H7 (cell line): ENCODE measurements around the gene CHRD. TPM values are rescaled to one million over a fixed set of nuclear protein-coding genes. Genes with fewer than 3 reads are reported as not detected.
"Not testable (repeated sequence)": the region's sequence is repeated elsewhere in the genome, so short reads cannot be mapped to it uniquely, and the experiment has no call there.

Experiments used
- DNase-seq: peaks from one replicate; pipeline ENCODE4 v3.0.0; 2012
- H3K27me3 ChIP-seq: 2 replicates; pipeline ENCODE4 v1.6.0; 2011; ENCODE audit warnings: mild to moderate bottlenecking, low read length; ENCODE audit not compliant: control insufficient read depth, insufficient read depth
- H3K36me3 ChIP-seq: replicated peaks from 2 replicates; pipeline ENCODE4 v1.5.1; 2011; ENCODE audit warnings: low read length; ENCODE audit not compliant: control insufficient read depth, insufficient read depth
- H3K4me3 ChIP-seq: 2 replicates; pipeline ENCODE4 v1.5.1; 2011; ENCODE audit warnings: low read depth, mild to moderate bottlenecking, control low read depth, low read length, moderate library complexity; ENCODE audit not compliant: insufficient read depth
- total RNA-seq: library from RNA; depleted of rRNA; stranded (reverse); fragments of >200 nt; shearing (Covaris generic); gene quantifications from 2 replicates; pipeline ENCODE4 v1.2.3, GENCODE V29; 2014; rRNA removed

CHRD gene
- total RNA-seq = 4.5 and 10.5 TPM in 2 replicates

- DNase-seq = peak; percentile 85
- Histone ChIP-seq H3K4me3 (peak within 1 kb of the TSS; percentile 44), H3K27me3 (peaks cover 45% of the 10 kb centered on the region), H3K36me3 (no peaks in the 10 kb centered on the region)
These were observed at the start of gene CHRD for GRCh38 chr3:184379358-184380184. TSS of gene CHRD (plus strand) at chr3:184380054. CDS start at chr3:184380319, 265 bp downstream.

DNA sequence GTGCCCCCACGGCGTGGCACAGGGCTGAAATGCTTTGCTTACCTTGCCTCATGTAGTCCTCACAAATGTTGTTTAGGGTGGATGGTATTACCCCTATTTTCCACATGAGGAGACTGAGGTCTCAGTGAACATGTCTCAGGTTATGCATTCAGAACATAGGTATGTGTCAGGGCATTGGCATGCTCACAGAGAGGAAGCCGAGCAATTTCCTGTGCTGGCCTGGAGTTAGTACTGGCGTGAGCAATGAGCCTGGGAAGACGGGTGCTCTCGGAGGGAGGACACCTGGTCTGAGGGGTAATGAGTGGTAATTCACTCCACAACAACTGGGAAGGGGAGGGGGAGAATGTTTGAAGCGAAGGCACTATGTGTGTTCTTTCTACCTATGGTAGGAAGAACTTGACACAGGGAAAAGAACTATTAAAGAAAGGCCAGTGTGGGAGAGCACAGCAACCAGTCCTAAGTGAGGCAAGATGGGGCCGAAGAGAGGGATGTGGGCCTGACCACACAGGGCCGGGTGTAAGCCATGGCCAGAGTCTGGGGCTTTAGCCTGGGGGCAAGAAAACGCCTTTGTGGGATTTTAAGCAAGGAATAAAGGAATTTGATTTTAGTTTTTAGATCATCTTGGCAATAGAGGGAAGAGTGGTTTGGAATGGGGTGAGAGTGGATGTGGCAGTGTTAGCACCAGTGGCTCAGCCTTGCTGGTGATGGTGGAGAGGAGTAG is 47.3 kb upstream of the CHRD start:
- H3K4me3 ChIP-seq = no peak overlapping the region
- no peak for DNase-seq
- H3K36me3 ChIP-seq = peaks cover 55% of the 10 kb centered on the region
- H3K27me3 ChIP-seq = no peaks in the 10 kb centered on the region

GRCh38 chr3:184333190-184333589 is 46.7 kb upstream of the CHRD start:
- Histone ChIP-seq H3K4me3 (no peak overlapping the region), H3K36me3 (peaks cover 49% of the 10 kb centered on the region), H3K27me3 (no peaks in the 10 kb centered on the region)
- no peak for DNase-seq

DNA sequence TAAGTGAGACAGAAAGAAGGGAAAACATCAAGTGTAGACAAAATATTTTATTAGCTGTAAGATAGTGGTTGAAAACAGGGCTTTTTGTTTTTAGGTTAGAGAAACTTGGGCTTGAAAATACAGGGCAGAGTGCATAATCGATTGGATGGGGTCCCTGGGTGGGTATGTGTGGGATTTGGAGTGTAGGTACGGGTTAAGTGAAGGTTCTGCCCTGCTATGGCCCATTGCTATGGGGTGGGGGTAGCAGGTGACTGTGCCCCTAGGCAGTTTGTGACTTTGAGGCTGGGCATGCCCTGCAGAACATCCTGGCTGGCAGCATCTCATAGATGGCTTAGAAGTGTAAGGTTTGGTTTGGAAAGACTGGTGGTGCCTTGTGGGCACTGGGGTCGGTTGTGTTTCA is 46.2 kb upstream of the CHRD start:
- Histone ChIP-seq H3K27me3 (no peaks in the 10 kb centered on the region), H3K36me3 (peaks cover 44% of the 10 kb centered on the region), H3K4me3 (no peak overlapping the region)
- no peak for DNase-seq

GRCh38 chr3:184334470-184335158 is 45.2 kb upstream of the CHRD start:
- H3K4me3 ChIP-seq = no peak overlapping the region
- H3K36me3 ChIP-seq = peaks cover 38% of the 10 kb centered on the region
- DNase-seq = no peak
- H3K27me3 ChIP-seq = no peaks in the 10 kb centered on the region

DNA sequence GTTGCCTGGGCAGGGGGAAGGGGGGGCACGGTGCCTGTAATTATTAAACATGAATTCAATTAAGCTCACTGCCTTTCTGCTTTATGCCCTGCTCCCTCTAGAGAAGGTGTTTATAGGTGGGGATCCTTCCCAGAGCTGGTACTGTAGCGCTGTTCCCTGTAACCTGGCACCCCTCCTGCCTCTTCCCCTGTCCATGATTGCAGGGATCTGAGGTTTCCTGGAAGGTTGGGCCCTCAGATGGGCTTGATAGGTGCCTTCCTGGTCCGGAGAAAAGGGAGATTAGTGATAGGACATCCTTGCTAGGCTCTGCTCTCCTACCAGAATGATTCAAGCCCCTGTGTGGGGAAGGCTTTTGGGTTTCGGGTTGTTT is 44.6 kb upstream of the CHRD start:
- no peak overlapping the region for H3K4me3 ChIP-seq
- H3K36me3 ChIP-seq = peaks cover 35% of the 10 kb centered on the region
- H3K27me3 ChIP-seq = no peaks in the 10 kb centered on the region
- DNase-seq = no peak

DNA sequence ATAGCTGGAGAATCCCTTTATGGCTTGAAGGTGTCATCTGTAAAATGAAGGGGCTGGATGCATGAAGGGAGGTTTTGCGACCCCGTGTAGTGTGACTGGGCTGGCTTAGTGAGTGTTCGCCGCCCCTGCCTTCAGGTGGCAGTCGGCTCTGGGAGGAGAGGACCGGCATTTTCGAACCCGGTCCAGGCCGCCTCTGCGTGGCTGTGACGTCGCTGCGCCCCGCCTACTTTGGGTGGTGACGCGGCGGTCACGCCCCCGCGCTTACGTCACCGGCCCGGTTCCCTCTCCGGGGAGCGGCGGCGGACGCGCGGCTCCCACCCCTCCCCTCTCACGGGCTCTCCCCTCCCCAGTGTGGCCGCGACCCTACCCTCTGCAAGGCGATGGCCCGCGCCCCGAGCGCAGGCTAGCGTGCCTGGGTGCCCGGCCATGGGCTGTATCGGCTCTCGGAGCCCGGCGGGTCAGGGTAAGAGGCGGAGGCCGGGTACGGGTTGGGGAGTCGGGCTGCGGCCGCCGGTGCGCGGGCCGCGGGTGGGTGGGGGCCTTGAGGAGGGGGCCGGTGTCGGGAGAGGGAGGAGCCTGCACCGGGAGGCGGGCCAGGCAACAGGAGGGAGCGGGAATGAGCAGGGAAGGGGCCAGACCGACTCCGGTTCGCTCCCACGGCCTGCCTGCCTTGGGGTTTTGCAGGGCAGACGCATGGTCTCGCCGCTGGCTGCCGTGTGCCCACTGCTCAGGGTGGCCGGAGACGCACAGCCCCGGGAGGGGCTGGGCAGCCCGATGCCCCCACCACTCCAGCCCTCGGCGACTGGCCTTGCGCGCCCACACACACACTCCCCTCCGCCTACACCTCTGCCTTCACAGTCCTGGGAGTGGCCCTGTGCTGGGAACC is 44.0 kb upstream of the CHRD start:
- Histone ChIP-seq H3K27me3 (no peaks in the 10 kb centered on the region), H3K36me3 (peaks cover 32% of the 10 kb centered on the region), H3K4me3 (peak overlapping the region; percentile 94)
- peak; percentile 99 for DNase-seq

GRCh38 chr3:184336547-184337398 is 43.1 kb upstream of the CHRD start:
- DNase-seq = peak; percentile 81
- peaks cover 25% of the 10 kb centered on the region for H3K36me3 ChIP-seq
- no peaks in the 10 kb centered on the region for H3K27me3 ChIP-seq
- H3K4me3 ChIP-seq = peak overlapping the region; percentile 94

DNA sequence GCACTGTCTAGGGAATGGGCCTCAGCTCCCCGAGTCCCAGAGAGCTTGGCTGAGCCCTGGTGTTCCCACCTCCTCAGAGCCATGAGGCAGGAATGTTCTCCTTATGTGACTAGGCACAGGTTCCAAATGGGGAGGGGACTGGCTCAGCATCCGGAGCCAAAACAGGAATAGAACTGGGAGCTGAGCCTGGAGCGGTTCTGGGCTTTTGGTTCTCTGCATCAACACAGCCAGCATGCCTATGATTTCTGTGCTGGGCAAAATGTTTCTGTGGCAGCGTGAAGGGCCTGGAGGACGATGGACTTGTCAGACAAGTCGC is 42.5 kb upstream of the CHRD start, which contains the start of gene FAM131A:
TSS of gene FAM131A (plus strand) at position 202 of the 316 bp plus-strand sequence. CDS start at position 233, 31 bp downstream.
- DNase-seq = no peak
- Histone ChIP-seq H3K27me3 (no peaks in the 10 kb centered on the region), H3K4me3 (peak within 1 kb of the TSS; percentile 94), H3K36me3 (peaks cover 21% of the 10 kb centered on the region)

- Histone ChIP-seq H3K27me3 (no peaks in the 10 kb centered on the region), H3K36me3 (peaks cover 22% of the 10 kb centered on the region), H3K4me3 (no peak overlapping the region)
- no peak for DNase-seq
These were observed 41.9 kb upstream of the CHRD start for GRCh38 chr3:184337981-184338380.

- Histone ChIP-seq H3K36me3 (peaks cover 18% of the 10 kb centered on the region), H3K27me3 (no peaks in the 10 kb centered on the region), H3K4me3 (no peak overlapping the region)
- peak; percentile 94 for DNase-seq
These were observed 41.3 kb upstream of the CHRD start for GRCh38 chr3:184338511-184338945.

- DNase-seq = no peak
- H3K27me3 ChIP-seq = no peaks in the 10 kb centered on the region
- H3K4me3 ChIP-seq = no peak overlapping the region
- H3K36me3 ChIP-seq = peaks cover 16% of the 10 kb centered on the region
These were observed 40.9 kb upstream of the CHRD start for GRCh38 chr3:184339001-184339400.

DNA sequence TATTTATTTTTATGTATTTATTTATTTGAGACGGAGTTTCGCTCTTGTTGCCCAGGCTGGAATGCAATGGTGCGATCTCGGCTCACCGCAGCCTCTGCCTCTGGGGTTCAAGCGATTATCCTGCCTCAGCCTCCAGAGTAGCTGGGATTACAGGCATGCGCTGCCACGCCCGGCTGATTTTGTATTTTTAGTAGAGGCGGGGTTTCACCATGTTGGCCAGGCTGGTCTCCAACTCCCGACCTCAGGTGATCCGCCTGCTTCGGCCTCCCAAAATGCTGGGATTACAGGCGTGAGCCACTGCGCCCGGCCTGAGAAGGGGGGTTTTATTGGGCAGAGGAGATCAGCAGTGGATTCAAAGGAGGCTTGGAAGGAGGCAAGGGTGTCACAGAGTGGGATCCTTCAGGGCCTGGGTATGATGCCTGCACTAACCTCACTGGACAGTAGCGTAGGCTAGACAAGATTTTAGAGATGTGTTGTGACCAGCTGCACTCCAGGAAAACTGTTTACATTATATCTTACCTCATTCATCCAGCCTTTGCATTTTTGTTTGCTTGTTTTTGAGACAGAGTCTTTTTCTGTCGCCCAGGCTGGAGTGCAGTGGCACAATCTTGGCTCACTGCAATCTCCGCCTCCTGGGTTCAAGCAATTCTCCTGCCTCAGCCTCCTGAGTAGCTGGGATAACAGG is 40.3 kb upstream of the CHRD start:
- H3K4me3 ChIP-seq = not testable (repeated sequence)
- peaks cover 12% of the 10 kb centered on the region for H3K36me3 ChIP-seq

More for the DNA sequence above, 40.3 kb upstream of the CHRD start:
- not testable (repeated sequence) for DNase-seq, H3K27me3 ChIP-seq
